Memory B cell (primary cell): Measurements from ENCODE around the gene ABCC1.

Experiments used
- ATAC-seq: fragments of 150-1000 bp; cut with Tn5 transposase; 2 replicates; pipeline ENCODE4 v1.10.0; 2021; ENCODE audit warnings: low read depth, mild to moderate bottlenecking, moderate library complexity
- DNase-seq, 2 donors: peaks; one replicate each; pipeline ENCODE4 v3.0.0; 2022; ENCODE audit warnings: low spot score in 2 of 2
- H3K27ac Mint-ChIP-seq: one replicate; pipeline ENCODE4 v1.8.0; 2022; ENCODE audit warnings: mild to moderate bottlenecking, moderate library complexity, mixed read lengths
- H3K27me3 Mint-ChIP-seq: one replicate; pipeline ENCODE4 v1.8.0; 2022; ENCODE audit warnings: mixed read lengths
- H3K36me3 Mint-ChIP-seq: one replicate; pipeline ENCODE4 v1.8.0; 2022; ENCODE audit warnings: mild to moderate bottlenecking, mixed read lengths
- H3K4me1 Mint-ChIP-seq: one replicate; pipeline ENCODE4 v1.8.0; 2022; ENCODE audit warnings: mixed read lengths
- H3K4me3 Mint-ChIP-seq: one replicate; pipeline ENCODE4 v1.8.0; 2022; ENCODE audit warnings: mild to moderate bottlenecking, moderate library complexity, mixed read lengths
- H3K9me3 Mint-ChIP-seq: one replicate; pipeline ENCODE4 v1.8.0; 2022; ENCODE audit warnings: mixed read lengths

The ABCC1 gene

GRCh38 chr16:16059160-16059559 lies 109.7 kb downstream of the ABCC1 start:
- no peak for ATAC-seq
- Mint-ChIP-seq H3K9me3 (no peaks in the 10 kb centered on the region), H3K4me3 (no peak overlapping the region), H3K27ac (no peak overlapping the region), H3K27me3 (no peaks in the 10 kb centered on the region), H3K36me3 (peaks cover 36% of the 10 kb centered on the region), H3K4me1 (peaks cover 11% of the 10 kb centered on the region)
- DNase-seq = no peak

- Mint-ChIP-seq H3K4me3 (no peak overlapping the region), H3K4me1 (peaks cover 11% of the 10 kb centered on the region), H3K9me3 (no peaks in the 10 kb centered on the region), H3K27me3 (no peaks in the 10 kb centered on the region), H3K36me3 (peaks cover 40% of the 10 kb centered on the region), H3K27ac (no peak overlapping the region)
- DNase-seq = no peak
- no peak for ATAC-seq
These were observed 110.6 kb downstream of the ABCC1 start for GRCh38 chr16:16059895-16060590.

- Mint-ChIP-seq H3K4me3 (no peak overlapping the region), H3K4me1 (peaks cover 11% of the 10 kb centered on the region), H3K36me3 (peaks cover 36% of the 10 kb centered on the region), H3K9me3 (no peaks in the 10 kb centered on the region), H3K27me3 (no peaks in the 10 kb centered on the region), H3K27ac (no peak overlapping the region)
- peak; percentile 39 for ATAC-seq
- no peak for DNase-seq
These were observed 112.9 kb downstream of the ABCC1 start for GRCh38 chr16:16062023-16062937.

- no peaks in the 10 kb centered on the region for H3K27me3 Mint-ChIP-seq
- peak overlapping the region; percentile 6 for H3K27ac Mint-ChIP-seq
- no peak for ATAC-seq
- H3K4me1 Mint-ChIP-seq = peaks cover 11% of the 10 kb centered on the region
- DNase-seq = no peak
- H3K36me3 Mint-ChIP-seq = peaks cover 31% of the 10 kb centered on the region
- H3K4me3 Mint-ChIP-seq = no peak overlapping the region
- no peaks in the 10 kb centered on the region for H3K9me3 Mint-ChIP-seq
These were observed 114.3 kb downstream of the ABCC1 start for GRCh38 chr16:16063683-16064082.

- H3K4me3 Mint-ChIP-seq = no peak overlapping the region
- no peak for ATAC-seq
- H3K9me3 Mint-ChIP-seq = no peaks in the 10 kb centered on the region
- DNase-seq = no peak
- peaks cover 31% of the 10 kb centered on the region for H3K36me3 Mint-ChIP-seq
- H3K27ac Mint-ChIP-seq = peak overlapping the region; percentile 70
- peaks cover 11% of the 10 kb centered on the region for H3K4me1 Mint-ChIP-seq
- no peaks in the 10 kb centered on the region for H3K27me3 Mint-ChIP-seq
These were observed 115.5 kb downstream of the ABCC1 start for GRCh38 chr16:16064874-16065384.

- no peaks in the 10 kb centered on the region for H3K27me3 Mint-ChIP-seq
- peaks cover 26% of the 10 kb centered on the region for H3K36me3 Mint-ChIP-seq
- no peaks in the 10 kb centered on the region for H3K9me3 Mint-ChIP-seq
- H3K27ac Mint-ChIP-seq = no peak overlapping the region
- DNase-seq (no peak), ATAC-seq (no peak)
- H3K4me3 Mint-ChIP-seq = no peak overlapping the region
- peaks cover 2% of the 10 kb centered on the region for H3K4me1 Mint-ChIP-seq
These were observed 117.7 kb downstream of the ABCC1 start for GRCh38 chr16:16067127-16067526.

GRCh38 chr16:16071631-16072244 lies 122.3 kb downstream of the ABCC1 start:
- no peak overlapping the region for H3K4me3 Mint-ChIP-seq
- H3K27ac Mint-ChIP-seq = no peak overlapping the region
- no peaks in the 10 kb centered on the region for H3K27me3 Mint-ChIP-seq
- peaks cover 18% of the 10 kb centered on the region for H3K36me3 Mint-ChIP-seq
- no peak for ATAC-seq
- no peak for DNase-seq
- H3K9me3 Mint-ChIP-seq = no peaks in the 10 kb centered on the region
- H3K4me1 Mint-ChIP-seq = peaks cover 3% of the 10 kb centered on the region

- Mint-ChIP-seq H3K27me3 (no peaks in the 10 kb centered on the region), H3K9me3 (no peaks in the 10 kb centered on the region), H3K27ac (no peak overlapping the region), H3K36me3 (peaks cover 20% of the 10 kb centered on the region), H3K4me3 (no peak overlapping the region), H3K4me1 (peaks cover 3% of the 10 kb centered on the region)
- ATAC-seq = no peak
- no peak for DNase-seq
These were observed 123.7 kb downstream of the ABCC1 start for GRCh38 chr16:16073001-16073545.

- Mint-ChIP-seq H3K27me3 (no peaks in the 10 kb centered on the region), H3K4me1 (peaks cover 3% of the 10 kb centered on the region), H3K36me3 (peaks cover 23% of the 10 kb centered on the region), H3K9me3 (no peaks in the 10 kb centered on the region), H3K27ac (peak overlapping the region; percentile 76), H3K4me3 (no peak overlapping the region)
- DNase-seq = no peak
- no peak for ATAC-seq
These were observed 124.8 kb downstream of the ABCC1 start for GRCh38 chr16:16073891-16074881.

GRCh38 chr16:16075488-16076422 lies 126.3 kb downstream of the ABCC1 start:
- Mint-ChIP-seq H3K27ac (peak overlapping the region; percentile 76), H3K4me3 (no peak overlapping the region)

GRCh38 chr16:16076423-16076813 lies 127.0 kb downstream of the ABCC1 start:
- ATAC-seq (no peak), DNase-seq (no peak)
- Mint-ChIP-seq H3K27ac (no peak overlapping the region), H3K27me3 (no peaks in the 10 kb centered on the region), H3K4me1 (peaks cover 3% of the 10 kb centered on the region), H3K9me3 (no peaks in the 10 kb centered on the region), H3K4me3 (no peak overlapping the region), H3K36me3 (peaks cover 25% of the 10 kb centered on the region)

More at GRCh38 chr16:16075488-16076422, 126.3 kb downstream of the ABCC1 start:
- DNase-seq (no peak), ATAC-seq (no peak)
- H3K36me3 Mint-ChIP-seq = peaks cover 25% of the 10 kb centered on the region
- no peaks in the 10 kb centered on the region for H3K27me3 Mint-ChIP-seq
- peaks cover 3% of the 10 kb centered on the region for H3K4me1 Mint-ChIP-seq
- H3K9me3 Mint-ChIP-seq = no peaks in the 10 kb centered on the region

- ATAC-seq (no peak), DNase-seq (no peak)
- no peak overlapping the region for H3K27ac Mint-ChIP-seq
- peaks cover 46% of the 10 kb centered on the region for H3K36me3 Mint-ChIP-seq
- no peak overlapping the region for H3K4me3 Mint-ChIP-seq
- H3K9me3 Mint-ChIP-seq = no peaks in the 10 kb centered on the region
- H3K4me1 Mint-ChIP-seq = no peaks in the 10 kb centered on the region
- H3K27me3 Mint-ChIP-seq = no peaks in the 10 kb centered on the region
These were observed 131.1 kb downstream of the ABCC1 start for GRCh38 chr16:16080465-16081065.
